GM18861 (cell line): Measurements from ENCODE around the gene KDM4F.

Source experiments
- ATAC-seq: cut with Tn5 transposase; IDR thresholded peaks from one replicate; pipeline ENCODE4 v1.9.1; 2021; ENCODE audit not compliant: unreplicated experiment

KDM4F gene

GRCh38 chr11:95059046-95059445 lies 9.8 kb downstream of the KDM4F start:
- no peak for ATAC-seq

DNA sequence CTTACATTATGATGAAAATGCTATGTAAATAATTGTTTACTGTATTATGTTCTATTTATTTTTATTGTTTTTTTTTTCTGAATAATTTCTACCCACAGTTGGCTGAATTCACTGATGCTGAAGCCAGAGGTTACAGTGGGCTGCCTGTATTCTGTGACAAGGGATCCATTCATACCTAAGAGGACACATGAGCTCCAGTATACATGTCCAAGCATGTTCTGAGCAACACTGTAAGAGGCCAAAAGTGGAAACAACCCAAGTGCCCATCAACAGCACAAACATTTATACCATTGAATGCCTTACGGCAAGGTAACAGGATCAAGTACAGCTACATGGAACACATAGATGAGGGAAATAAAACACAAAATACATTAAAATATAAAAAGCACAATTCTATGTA lies 16.1 kb downstream of the KDM4F start:
- ATAC-seq: no peak

DNA sequence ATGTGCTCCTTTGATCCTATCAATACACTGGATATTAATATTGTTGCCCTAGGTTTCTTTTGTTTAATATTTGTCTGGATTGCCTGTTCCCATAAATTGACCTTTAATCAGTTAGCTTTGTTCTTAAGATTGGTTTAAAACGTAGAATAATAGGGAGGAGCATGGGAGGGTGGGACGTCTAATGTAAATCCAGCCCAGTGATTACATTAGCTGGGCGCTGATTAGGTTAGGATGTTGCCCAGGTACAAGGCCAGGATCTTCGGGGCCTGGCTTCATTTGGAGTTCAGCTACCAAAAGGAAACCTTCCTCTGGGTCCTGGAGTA lies 17.5 kb downstream of the KDM4F start, which contains the start of gene SRSF8:
SRSF8 (plus strand) TSS at position 204 of the 323 bp plus-strand sequence. CDS start 308 bp downstream, outside the sequence.
- peak; percentile 28 for ATAC-seq

GRCh38 chr11:95067039-95067840 lies 18.0 kb downstream of the KDM4F start:
- peak; percentile 42 for ATAC-seq

DNA sequence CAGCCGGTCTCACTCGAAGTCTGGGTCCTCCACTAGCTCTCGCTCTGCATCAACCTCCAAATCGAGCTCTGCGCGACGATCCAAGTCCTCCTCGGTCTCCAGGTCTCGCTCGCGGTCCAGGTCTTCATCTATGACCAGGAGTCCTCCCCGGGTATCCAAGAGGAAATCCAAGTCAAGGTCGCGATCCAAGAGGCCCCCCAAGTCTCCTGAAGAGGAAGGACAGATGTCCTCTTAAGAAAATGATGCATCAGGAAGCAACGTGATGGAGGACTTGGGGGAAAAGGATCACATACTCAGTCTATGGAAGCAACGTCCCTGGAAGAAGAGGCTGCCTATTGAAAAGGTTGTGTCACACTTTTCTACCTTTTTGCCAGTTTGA lies 18.6 kb downstream of the KDM4F start:
- no peak for ATAC-seq

DNA sequence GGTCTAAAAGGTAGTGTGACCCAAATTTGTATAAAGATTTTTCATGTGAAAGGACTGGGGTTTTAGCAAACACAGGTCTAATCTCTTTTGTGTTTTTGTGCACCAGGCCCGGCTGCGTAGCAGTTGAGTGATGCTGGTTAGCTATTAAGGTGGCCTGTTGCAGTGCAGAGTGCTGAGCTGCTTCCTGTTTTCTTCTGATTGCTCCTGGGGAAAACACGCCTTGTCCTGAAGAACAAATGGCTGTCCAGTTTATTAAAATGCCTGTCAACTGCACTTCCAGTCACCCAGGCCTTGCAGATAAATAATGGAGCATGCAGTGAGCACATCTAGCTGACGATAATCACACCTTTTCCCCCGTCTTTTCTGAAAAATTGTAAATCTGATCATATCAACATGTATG lies 19.3 kb downstream of the KDM4F start:
- ATAC-seq: peak; percentile 63

GRCh38 chr11:95070471-95070870 lies 21.2 kb downstream of the KDM4F start:
- no peak for ATAC-seq

GRCh38 chr11:95072948-95073347 lies 23.7 kb downstream of the KDM4F start:
- ATAC-seq: no peak

DNA sequence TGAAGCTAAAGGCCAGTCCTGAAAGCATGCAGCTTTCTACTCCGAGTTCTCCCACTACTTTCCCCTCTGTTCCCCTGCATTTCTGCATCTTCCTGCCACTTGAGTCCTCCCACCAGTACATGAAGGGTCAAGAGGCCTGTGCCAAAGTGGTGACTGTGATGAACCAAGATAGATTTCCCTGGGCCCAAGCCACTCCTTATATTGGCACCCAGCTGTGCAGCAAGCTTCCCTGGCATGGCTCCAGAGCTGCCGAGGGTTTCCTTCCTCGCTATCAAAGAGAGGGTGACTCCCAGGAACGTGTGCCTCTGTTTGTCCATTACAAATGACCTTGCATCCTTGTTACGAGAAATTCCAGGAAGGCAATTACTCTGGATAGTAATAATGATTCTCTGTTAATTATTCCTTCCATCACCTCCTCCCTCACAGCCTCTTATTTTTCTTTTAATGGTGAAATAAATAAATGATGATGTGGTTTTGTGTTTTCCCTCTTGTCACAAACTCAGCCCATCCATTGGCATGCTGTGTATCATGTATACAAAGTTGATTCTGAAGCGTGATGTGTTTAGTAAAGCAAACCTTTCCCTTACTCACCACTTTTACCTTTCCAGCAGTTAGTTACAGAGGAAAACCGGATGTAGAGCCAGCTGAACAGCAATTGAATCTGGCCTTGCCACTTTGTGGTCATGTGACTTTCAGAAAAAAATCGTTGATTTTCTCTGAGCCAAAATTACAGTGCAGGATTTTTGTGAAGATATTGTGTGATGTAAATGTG lies 25.8 kb downstream of the KDM4F start:
- ATAC-seq: no peak

DNA sequence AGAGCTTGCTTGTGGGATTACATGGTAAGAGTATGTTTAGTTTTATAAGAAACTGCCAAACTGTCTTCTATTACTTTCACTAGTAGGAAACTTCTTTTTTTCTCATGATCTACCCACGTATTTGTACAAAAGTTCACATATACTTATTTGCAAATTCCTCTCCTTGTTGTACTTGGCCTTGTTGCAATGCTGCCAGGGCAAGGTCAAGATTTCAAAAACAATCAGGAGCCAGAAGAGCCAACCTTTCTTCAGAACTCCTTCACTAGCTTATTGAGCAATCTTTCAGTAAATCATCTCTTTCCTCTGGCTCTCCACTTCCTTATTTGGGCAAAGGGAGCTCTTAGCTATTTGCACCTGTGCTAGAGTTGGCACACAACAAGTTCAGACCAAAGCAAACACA lies 27.2 kb downstream of the KDM4F start:
- peak; percentile 82 for ATAC-seq

GRCh38 chr11:95076981-95077380 lies 27.8 kb downstream of the KDM4F start:
- ATAC-seq: no peak

GRCh38 chr11:95078526-95078925 lies 29.3 kb downstream of the KDM4F start:
- ATAC-seq: no peak

DNA sequence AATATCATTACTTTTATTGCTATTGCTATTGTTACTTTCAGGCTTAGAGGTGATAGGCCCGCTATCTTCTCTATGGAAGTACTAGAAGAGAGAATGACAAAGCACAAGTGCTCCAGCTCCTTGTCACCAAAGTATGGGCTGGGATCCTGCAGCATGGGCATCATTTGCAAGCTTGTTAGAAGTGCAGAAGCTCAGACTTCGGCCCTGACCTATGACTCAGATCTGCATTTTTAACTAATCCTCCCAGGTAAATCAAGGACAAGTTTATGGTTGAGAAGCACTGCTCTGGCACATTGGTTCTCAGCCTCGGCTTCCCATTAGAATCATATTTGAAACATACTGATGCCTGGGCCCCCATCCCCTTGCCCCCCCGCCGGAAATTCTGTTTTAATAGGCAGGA lies 31.8 kb downstream of the KDM4F start:
- no peak for ATAC-seq

GRCh38 chr11:95081412-95081811 lies 32.2 kb downstream of the KDM4F start:
- no peak for ATAC-seq

DNA sequence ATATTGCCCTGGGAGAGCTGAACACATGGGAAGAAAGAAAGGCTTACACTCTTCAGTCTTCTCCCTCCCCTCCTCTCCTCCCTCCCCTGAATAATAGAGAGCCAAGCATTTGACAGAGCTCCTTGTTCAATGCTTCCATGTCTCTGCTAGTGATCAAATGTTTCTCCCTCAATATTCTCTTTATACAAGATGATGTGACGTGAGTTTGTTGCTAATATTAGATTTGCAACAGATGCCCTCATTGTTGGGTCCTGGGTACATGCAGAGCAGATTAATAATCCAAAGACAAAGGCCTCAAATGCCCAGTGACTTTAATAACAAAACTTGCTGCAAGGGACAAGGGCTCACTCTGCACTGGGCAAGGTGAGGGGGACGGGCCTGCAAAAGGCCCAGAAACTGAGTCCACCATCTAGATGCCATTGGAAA lies 33.4 kb downstream of the KDM4F start:
- ATAC-seq: no peak

DNA sequence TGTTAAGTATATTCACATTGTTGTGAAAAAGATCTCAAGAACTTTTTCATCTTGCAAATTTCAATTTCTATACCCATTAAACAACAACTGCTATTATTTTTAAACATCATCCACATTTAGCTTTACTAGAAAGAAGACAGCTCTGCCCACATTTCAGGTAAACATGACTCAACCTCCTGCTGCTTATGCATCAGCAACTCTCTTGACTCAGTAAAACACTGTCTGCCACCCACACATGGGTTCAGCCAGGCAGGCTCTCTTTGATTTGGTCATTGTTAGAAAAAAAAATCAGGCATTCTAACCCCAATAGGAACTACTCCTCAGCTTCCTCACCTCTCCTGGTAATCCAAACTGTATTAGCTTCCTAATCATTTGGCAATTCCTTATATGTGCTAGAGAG lies 35.3 kb downstream of the KDM4F start:
- ATAC-seq: peak; percentile 44

- ATAC-seq: peak; percentile 50
These were observed 36.0 kb downstream of the KDM4F start for GRCh38 chr11:95085117-95085816.

DNA sequence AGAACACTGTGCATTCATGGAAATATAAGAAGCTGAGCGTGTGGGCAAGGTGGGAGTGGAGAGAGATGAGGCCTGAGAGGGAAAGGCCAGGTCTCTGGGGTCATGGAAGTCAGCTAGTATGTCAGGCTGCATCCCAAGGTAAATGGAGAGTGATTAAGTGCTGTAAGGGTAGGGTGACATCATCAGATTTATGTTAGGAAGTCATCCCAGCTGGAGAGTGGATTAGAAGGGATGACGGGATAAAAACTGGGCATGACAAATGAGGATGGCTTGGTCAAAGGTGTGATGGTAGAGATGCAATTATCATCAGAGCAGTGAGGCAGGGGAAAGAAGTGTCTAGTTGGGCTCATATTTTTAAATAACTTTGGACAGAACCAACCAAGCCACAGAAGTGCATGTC lies 36.9 kb downstream of the KDM4F start:
- no peak for ATAC-seq

DNA sequence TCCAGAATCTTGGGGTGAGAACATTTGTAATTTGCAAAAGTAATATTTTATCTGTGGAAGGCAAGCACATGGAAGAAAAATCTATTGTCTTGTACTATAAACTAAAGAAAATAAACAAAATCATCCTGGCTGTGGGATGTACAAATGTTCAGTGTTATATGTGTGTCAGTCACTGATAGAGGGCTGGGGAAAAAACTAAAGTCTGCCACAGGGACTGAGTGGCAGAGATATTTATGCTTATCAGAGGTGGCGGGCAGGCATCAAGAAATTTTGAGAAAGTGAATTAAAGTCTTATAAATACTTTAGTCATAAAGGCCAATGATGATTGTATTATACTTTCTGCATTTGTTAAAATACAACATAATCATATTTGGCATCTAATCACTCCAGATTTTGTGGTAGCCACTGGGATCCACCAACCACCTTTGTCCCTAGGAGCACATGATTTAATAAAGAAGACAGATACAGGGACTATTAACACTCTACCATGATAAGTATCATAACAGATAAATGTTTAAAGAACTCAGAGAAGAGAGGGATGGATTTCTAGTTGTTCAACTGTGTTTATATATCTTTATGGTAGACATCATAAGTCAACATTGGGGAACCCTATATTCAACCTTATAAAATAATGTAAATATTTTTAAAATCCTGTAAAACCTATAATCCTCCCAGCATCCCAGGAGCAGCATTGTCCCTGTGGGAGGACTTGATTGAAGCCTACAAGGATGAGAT lies 37.8 kb downstream of the KDM4F start:
- ATAC-seq: no peak

GRCh38 chr11:95088946-95089619 lies 39.9 kb downstream of the KDM4F start:
- ATAC-seq: peak; percentile 19
